Measurements from ENCODE around the gene FIZ1.

DNA sequence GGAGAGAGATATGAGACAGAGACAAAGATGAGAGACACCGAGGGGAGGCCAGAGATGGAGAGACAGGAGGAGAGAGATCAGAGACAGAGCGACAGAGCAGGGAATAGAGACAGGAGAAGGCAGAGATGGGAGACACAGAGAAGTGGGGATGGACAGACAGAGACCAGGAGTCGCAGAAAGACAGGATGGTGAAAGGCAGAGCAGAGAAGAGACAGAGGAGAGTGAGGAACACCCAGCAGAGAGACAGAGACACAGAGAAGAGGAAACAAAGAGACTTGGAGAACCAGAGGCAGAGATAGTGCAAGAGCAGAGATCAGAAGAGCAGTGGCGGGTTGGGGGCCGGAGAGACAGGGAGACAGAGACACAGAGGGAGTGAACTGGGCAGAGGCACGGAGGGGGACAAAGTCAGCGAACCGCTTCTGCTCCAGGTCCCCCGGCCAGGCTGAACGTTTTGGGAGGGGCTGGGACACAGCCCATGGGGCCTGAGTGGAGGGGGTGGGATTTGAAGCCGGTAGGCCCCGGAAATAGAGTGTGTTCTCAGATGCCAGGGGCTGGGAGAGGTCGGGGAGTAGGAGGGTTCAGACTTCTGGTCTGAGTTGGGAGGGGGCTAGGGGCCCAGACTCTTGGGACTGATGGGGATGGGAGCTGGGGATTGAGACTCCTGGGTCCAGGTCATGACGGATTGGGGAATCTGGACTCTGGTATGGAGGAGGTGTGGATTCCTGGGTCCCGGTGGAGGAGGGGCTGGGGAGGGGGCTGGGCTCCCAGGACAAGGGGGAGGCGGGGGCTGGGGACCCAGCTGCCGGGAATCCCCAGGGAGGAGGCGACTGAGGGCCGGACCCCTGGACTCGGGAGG, 19.3 kb downstream of the FIZ1 start:
- TF ChIP-seq CTCF (IDR thresholded peaks at IDR 0.05; ENCODE audit: poor library complexity, severe bottlenecking) (no peak), SMC3 (conservative IDR thresholded peaks at IDR 0.05; ENCODE audit: poor library complexity) (no peak), EP300 (conservative IDR thresholded peaks at IDR 0.05; ENCODE audit: poor library complexity, severe bottlenecking) (no peak), REST (IDR thresholded peaks at IDR 0.05; ENCODE audit: borderline replicate concordance) (no peak), POLR2AphosphoS5 (IDR thresholded peaks at IDR 0.05) (no peak)
